Activated T-helper 2 cell treated with anti-CD3 and anti-CD28 coated beads, Interferon-gamma antibody, Interleukin-2, Interleukin-4, amounts not matched to agents 10 μg/mL and 5 μg/mL and 100 μg/mL, durations not matched to agents 14 hours and 24 hours and 36 hours (primary cell): ENCODE data around the gene ADCY10. TPM values are rescaled to one million over a fixed set of nuclear protein-coding genes. Genes with fewer than 3 reads are reported as not detected.

ENCODE experiments used
- DNase-seq: peaks from one replicate; pipeline ENCODE4 v3.0.0; 2021; ENCODE audit warnings: low spot score
- H3K27ac Mint-ChIP-seq: one replicate; pipeline ENCODE4 v1.8.0; 2021; ENCODE audit warnings: mixed read lengths
- H3K27me3 Mint-ChIP-seq: one replicate; pipeline ENCODE4 v1.8.0; 2021; ENCODE audit warnings: low read depth, mixed read lengths
- H3K36me3 Mint-ChIP-seq: one replicate; pipeline ENCODE4 v1.8.0; 2021; ENCODE audit warnings: low read depth, mixed read lengths
- H3K4me1 Mint-ChIP-seq: one replicate; pipeline ENCODE4 v1.8.0; 2021; ENCODE audit warnings: low read depth, mixed read lengths
- H3K4me3 Mint-ChIP-seq: one replicate; pipeline ENCODE4 v1.8.0; 2021; ENCODE audit warnings: low read depth, mild to moderate bottlenecking, moderate library complexity, mixed read lengths
- H3K9me3 Mint-ChIP-seq: one replicate; pipeline ENCODE4 v1.8.0; 2021; ENCODE audit warnings: mixed read lengths
- intact Hi-C: fragments of 100-400 bp; cut with micrococcal nuclease; formaldehyde crosslinking; loops from one replicate; pipeline ENCODE4 v1.15.1; 2023
- total RNA-seq: library from RNA; stranded (reverse); gene quantifications from 2 replicates; pipeline ENCODE4 v1.2.3, GENCODE V29; 2022

ADCY10 gene
- total RNA-seq, 1 donor from 2014 or later, result 0.09 TPM

- Mint-ChIP-seq H3K27ac (peak overlapping the region; percentile 82), H3K4me3 (peak overlapping the region; percentile 32), H3K9me3 (no peaks in the 10 kb centered on the region), H3K4me1 (peaks cover 30% of the 10 kb centered on the region), H3K36me3 (peaks cover 4% of the 10 kb centered on the region), H3K27me3 (no peaks in the 10 kb centered on the region)
- DNase-seq, result peak; percentile 18
- intact Hi-C loops, result loop anchor here (2.0 to 5.0 kb wide), 2 partner anchors 90 to 132 kb away; partner anchors contain the start of genes DCAF6 and MPC2
Measured at GRCh38 chr1:167805041-167805556, 108.8 kb downstream of the ADCY10 start.

DNA sequence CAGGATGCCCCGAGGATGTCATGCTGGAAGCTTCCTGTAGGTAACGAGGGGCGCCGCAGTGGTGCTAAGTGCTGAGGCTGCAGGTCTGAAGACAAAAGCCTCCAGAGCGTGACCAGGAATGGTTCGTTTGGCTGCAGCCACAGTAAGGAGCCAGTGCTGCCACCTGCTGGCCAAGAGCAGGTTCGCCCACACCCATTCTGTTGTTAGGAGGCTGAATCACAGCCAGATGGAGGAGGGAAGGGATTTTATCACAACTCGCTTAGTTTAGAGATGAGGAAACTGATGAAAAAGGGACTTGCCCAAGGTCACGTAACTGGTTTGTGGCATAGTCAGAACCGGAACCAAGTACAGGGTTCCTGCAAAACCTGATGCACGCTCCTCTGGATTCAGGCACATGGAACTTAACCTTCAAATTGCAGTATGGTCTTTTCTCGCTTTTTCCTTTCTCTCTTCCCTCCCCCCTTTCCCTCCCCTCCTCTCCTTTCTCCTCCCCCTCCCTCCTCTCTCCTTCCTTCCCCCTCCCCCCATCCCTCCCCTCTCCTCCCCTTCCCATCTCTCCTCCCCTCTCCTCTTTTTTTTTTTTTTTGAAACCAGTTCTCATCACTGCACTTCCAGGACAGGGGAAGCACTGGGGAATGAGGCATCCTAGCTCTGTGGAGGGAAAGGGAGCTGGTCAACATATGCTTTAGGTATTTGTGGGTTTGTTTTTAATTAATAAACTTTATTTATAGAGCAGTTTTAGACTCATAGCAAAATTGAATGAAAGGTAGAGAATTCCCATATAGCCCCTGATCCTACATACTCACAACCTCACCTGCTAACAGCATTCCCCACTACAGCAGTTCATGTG lies 110.4 kb downstream of the ADCY10 start:
- H3K4me1 Mint-ChIP-seq, result peaks cover 28% of the 10 kb centered on the region
- peak; percentile 79 for DNase-seq
- H3K27ac Mint-ChIP-seq, result peak overlapping the region; percentile 85
- H3K27me3 Mint-ChIP-seq, result no peaks in the 10 kb centered on the region
- H3K36me3 Mint-ChIP-seq, result peaks cover 4% of the 10 kb centered on the region
- no peaks in the 10 kb centered on the region for H3K9me3 Mint-ChIP-seq
- peak overlapping the region; percentile 46 for H3K4me3 Mint-ChIP-seq
- intact Hi-C loops, result loop anchor here (2.0 kb wide), 1 partner anchor 89 kb away; no protein-coding TSS in a partner anchor

DNA sequence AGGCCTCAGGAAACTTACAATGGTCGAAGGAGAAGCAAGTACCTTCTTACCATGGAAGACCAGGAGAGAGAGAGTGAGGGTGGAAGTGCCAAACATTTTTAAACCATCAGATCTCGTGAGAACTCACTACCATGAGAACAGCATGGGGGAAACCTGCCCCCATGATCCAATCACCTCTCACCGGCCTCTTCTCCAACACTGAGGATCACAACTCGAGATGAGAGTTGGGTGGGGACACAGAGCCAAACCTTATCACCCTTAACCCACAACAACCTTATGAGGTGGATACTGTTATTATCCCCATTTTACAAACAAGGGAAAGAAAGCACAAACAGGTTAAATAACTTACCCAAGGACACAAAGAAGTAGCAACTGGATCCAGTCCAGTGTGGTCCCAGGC lies 111.7 kb downstream of the ADCY10 start:
- peaks cover 4% of the 10 kb centered on the region for H3K36me3 Mint-ChIP-seq
- no peak overlapping the region for H3K27ac Mint-ChIP-seq
- no peak for DNase-seq
- peaks cover 24% of the 10 kb centered on the region for H3K4me1 Mint-ChIP-seq
- H3K9me3 Mint-ChIP-seq, result no peaks in the 10 kb centered on the region
- H3K27me3 Mint-ChIP-seq, result no peaks in the 10 kb centered on the region
- H3K4me3 Mint-ChIP-seq, result no peak overlapping the region
- intact Hi-C loops, result no loop called here

DNA sequence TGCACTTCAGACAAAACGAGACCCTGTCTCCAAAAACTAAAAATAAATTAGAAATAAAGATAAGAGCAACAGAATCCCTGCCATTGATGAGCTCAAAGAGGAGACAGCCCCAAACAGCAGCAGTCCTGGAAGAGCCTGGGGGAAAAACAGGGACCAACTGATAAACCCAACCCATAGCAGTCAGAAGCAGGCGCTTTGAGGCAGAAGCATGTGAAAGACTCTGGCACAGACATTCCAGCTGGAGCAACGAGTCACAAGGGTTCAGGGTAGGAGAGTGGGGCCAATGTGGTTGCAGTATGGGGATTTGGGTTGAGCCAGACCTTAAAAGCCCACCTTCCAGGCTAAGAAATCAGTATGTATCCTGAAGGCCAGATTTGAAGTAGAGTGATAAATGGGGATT lies 113.7 kb downstream of the ADCY10 start:
- intact Hi-C loops, result no loop called here
- peaks cover 26% of the 10 kb centered on the region for H3K4me1 Mint-ChIP-seq
- no peak overlapping the region for H3K4me3 Mint-ChIP-seq
- no peak overlapping the region for H3K27ac Mint-ChIP-seq
- H3K9me3 Mint-ChIP-seq, result no peaks in the 10 kb centered on the region
- DNase-seq, result no peak
- peaks cover 4% of the 10 kb centered on the region for H3K36me3 Mint-ChIP-seq
- no peaks in the 10 kb centered on the region for H3K27me3 Mint-ChIP-seq

DNA sequence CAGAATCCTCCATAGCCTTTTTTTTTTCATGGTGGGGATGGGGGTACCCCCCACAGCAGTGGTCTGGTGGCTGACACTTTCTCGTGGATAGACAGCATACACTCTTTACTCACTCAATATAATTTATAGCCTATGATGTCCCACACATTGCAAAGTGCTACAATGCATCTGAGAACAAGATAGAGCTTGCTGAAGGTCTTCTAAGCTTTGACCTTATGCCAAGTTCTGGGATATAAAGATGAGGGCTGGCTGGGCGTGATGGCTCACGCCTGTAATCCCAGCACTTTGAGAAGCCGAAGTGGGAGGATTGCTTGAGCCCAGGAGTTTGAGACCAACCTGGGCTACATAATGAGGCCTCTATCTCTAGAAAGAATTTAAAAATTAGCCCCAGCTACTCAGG lies 114.2 kb downstream of the ADCY10 start:
- H3K4me3 Mint-ChIP-seq, result no peak overlapping the region
- H3K9me3 Mint-ChIP-seq, result no peaks in the 10 kb centered on the region
- no peak for DNase-seq
- no peak overlapping the region for H3K27ac Mint-ChIP-seq
- no peaks in the 10 kb centered on the region for H3K27me3 Mint-ChIP-seq
- H3K4me1 Mint-ChIP-seq, result peaks cover 21% of the 10 kb centered on the region
- H3K36me3 Mint-ChIP-seq, result no peaks in the 10 kb centered on the region
- intact Hi-C loops, result no loop called here

DNA sequence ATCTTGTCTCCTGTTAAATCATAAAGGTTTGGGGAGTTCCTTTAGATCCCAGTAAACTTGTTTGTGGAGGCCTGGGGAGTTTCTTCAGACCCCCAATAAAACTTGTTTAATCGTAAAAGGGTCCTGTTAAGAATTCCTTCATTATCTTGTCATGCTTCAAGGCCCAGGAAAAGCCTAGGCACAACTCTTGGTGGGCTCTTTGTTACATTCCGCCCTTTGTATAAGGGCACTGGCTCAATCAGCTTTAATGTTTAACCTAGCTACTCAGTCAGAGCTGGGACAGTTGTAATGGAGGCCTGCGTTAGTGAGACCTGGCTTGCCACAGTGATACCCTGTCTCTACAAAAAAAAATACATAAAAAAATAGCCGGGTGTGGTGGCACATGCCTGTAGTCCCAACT lies 115.0 kb downstream of the ADCY10 start:
- intact Hi-C loops, result no loop called here
- H3K4me3 Mint-ChIP-seq, result no peak overlapping the region
- no peaks in the 10 kb centered on the region for H3K9me3 Mint-ChIP-seq

GRCh38 chr1:167797015-167797414 lies 116.9 kb downstream of the ADCY10 start:
- peaks cover 9% of the 10 kb centered on the region for H3K4me1 Mint-ChIP-seq
- H3K36me3 Mint-ChIP-seq, result peaks cover 8% of the 10 kb centered on the region
- no peaks in the 10 kb centered on the region for H3K9me3 Mint-ChIP-seq
- intact Hi-C loops, result no loop called here
- no peak overlapping the region for H3K4me3 Mint-ChIP-seq
- H3K27me3 Mint-ChIP-seq, result no peaks in the 10 kb centered on the region
- no peak for DNase-seq
- peak overlapping the region; percentile 58 for H3K27ac Mint-ChIP-seq

More for the DNA sequence above, 115.0 kb downstream of the ADCY10 start:
- peaks cover 14% of the 10 kb centered on the region for H3K4me1 Mint-ChIP-seq
- H3K27me3 Mint-ChIP-seq, result no peaks in the 10 kb centered on the region
- no peak overlapping the region for H3K27ac Mint-ChIP-seq
- peaks cover 1% of the 10 kb centered on the region for H3K36me3 Mint-ChIP-seq
- DNase-seq, result no peak

DNA sequence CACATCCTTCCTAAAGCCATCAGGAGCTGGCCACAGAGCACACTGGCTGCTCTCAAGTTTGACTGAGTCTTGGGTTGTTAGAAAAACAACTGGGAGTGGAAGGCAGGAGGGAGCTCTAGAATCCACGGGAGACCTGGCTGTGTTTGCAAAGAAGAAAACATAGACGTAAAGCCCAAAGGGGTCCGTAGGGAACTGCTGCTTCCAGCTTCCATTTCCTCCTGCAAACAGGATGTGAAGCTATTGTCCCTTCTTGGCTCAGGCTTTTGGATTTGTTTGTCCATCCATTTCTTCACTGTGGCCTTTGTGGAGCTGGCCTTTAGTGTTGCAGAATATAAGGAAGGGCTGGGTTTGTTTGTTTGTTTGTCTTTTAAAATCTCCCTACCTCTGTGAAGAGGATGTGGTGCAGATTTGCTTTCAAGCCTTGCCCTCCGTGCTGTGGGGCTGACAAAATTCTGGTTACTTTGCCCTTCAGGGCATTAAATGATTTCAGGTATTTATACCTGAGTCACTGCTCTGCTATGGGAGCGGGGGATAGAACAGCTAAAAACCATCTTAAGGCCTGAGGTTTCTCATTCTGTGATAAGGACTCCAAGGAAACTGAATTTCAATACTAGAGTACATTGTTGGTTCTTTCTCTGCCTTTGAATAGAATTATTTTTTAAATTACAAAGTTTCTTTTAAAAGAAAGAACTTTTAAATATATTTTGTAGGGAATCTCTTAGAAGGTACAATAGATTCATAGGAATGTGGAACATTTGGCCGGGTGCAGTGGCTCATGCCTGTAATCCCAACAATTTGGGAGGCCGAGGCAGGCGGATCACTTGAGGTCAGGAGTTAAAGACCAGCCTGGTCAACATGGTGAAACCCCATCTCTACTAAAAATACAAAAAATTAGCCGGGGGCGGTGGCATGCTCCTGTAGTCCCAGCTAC lies 117.9 kb downstream of the ADCY10 start:
- Mint-ChIP-seq H3K4me3 (no peak overlapping the region), H3K9me3 (no peaks in the 10 kb centered on the region), H3K27ac (no peak overlapping the region), H3K36me3 (peaks cover 8% of the 10 kb centered on the region), H3K4me1 (peaks cover 9% of the 10 kb centered on the region), H3K27me3 (no peaks in the 10 kb centered on the region)
- intact Hi-C loops, result no loop called here
- no peak for DNase-seq

DNA sequence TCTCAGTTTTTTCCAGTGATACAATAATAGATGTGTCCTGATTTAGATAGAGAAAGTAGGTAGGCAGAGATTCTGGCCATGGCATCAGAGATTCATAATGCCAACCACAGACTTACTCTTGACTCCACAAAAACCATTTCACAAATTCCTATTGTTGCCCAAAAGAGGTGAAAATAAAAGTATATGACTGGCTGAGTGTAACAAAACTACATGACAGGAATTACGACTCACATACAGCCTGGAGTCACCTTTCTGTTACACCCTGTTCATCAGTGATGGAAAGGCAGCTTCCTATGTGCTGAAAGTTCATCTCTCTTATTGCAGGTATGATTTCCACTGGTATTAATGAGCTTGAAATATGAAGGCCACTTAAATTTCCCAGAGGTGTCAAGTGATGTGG lies 119.9 kb downstream of the ADCY10 start:
- H3K9me3 Mint-ChIP-seq, result no peaks in the 10 kb centered on the region
- no peaks in the 10 kb centered on the region for H3K27me3 Mint-ChIP-seq
- peaks cover 12% of the 10 kb centered on the region for H3K36me3 Mint-ChIP-seq
- H3K4me3 Mint-ChIP-seq, result no peak overlapping the region
- intact Hi-C loops, result no loop called here
- DNase-seq, result no peak
- H3K4me1 Mint-ChIP-seq, result peaks cover 9% of the 10 kb centered on the region
- H3K27ac Mint-ChIP-seq, result no peak overlapping the region

DNA sequence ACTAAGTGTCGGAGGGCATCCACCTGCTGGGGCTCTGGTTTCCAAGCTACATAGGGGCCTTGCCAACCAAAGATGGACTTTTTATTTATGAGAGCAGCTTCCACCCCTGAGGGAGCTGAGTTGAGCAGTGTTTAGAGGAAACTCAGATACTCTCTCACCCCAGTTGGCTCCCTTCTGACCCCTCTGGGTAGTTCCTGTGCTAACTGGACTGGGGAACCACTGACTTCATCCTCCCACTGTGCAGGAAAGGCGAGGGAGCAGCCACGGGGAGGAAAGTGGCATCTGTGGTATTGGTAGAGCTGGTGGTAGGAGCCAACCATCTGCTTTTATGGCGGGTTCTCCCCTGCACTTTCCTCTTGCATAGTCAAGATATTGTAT lies 121.8 kb downstream of the ADCY10 start:
- peaks cover 7% of the 10 kb centered on the region for H3K4me1 Mint-ChIP-seq
- intact Hi-C loops, result no loop called here
- H3K36me3 Mint-ChIP-seq, result peaks cover 24% of the 10 kb centered on the region
- H3K27me3 Mint-ChIP-seq, result no peaks in the 10 kb centered on the region
- H3K27ac Mint-ChIP-seq, result no peak overlapping the region
- H3K9me3 Mint-ChIP-seq, result no peaks in the 10 kb centered on the region
- no peak for DNase-seq
- H3K4me3 Mint-ChIP-seq, result no peak overlapping the region

GRCh38 chr1:167791281-167792187 lies 122.4 kb downstream of the ADCY10 start:
- no peaks in the 10 kb centered on the region for H3K27me3 Mint-ChIP-seq
- no peak overlapping the region for H3K4me3 Mint-ChIP-seq
- H3K27ac Mint-ChIP-seq, result no peak overlapping the region
- peaks cover 24% of the 10 kb centered on the region for H3K36me3 Mint-ChIP-seq
- intact Hi-C loops, result no loop called here
- H3K9me3 Mint-ChIP-seq, result no peaks in the 10 kb centered on the region
- DNase-seq, result no peak
- peaks cover 2% of the 10 kb centered on the region for H3K4me1 Mint-ChIP-seq

- no peak overlapping the region for H3K4me3 Mint-ChIP-seq
- H3K4me1 Mint-ChIP-seq, result peaks cover 4% of the 10 kb centered on the region
- no peak for DNase-seq
- peaks cover 26% of the 10 kb centered on the region for H3K36me3 Mint-ChIP-seq
- no peak overlapping the region for H3K27ac Mint-ChIP-seq
- H3K9me3 Mint-ChIP-seq, result no peaks in the 10 kb centered on the region
- intact Hi-C loops, result no loop called here
- H3K27me3 Mint-ChIP-seq, result no peaks in the 10 kb centered on the region
Measured at GRCh38 chr1:167790117-167790516, 123.8 kb downstream of the ADCY10 start.
